GM04504 (cell line): Measurements from ENCODE around the gene GIMAP5.
"Not testable (repeated sequence)": the region's sequence is repeated elsewhere in the genome, so short reads cannot be mapped to it uniquely, and the experiment has no call there.

ENCODE experiments used
- DNase-seq: peaks from one replicate; pipeline ENCODE4 v3.0.0-alpha.2; 2012; ENCODE audit warnings: low read depth

Gene GIMAP5

GRCh38 chr7:150774131-150774530 is 36.9 kb downstream of the GIMAP5 start:
- not testable (repeated sequence) for DNase-seq

- DNase-seq, result no peak
Observed at GRCh38 chr7:150778014-150778737, 41.0 kb downstream of the GIMAP5 start.

- peak; percentile 32 for DNase-seq
Observed at GRCh38 chr7:150778738-150779301, 41.6 kb downstream of the GIMAP5 start.

- DNase-seq, result no peak
Observed at GRCh38 chr7:150780292-150780691, 43.1 kb downstream of the GIMAP5 start.

- no peak for DNase-seq
Observed at GRCh38 chr7:150781103-150781502, 43.9 kb downstream of the GIMAP5 start.

- no peak for DNase-seq
Observed at GRCh38 chr7:150781961-150782360, 44.7 kb downstream of the GIMAP5 start.

GRCh38 chr7:150784120-150784736 is 47.0 kb downstream of the GIMAP5 start:
- DNase-seq, result no peak

- DNase-seq, result no peak
Observed at GRCh38 chr7:150784954-150785353, 47.7 kb downstream of the GIMAP5 start.

- no peak for DNase-seq
Observed at GRCh38 chr7:150787321-150788281, 50.4 kb downstream of the GIMAP5 start.

- DNase-seq, result peak; percentile 39
Observed at GRCh38 chr7:150788474-150789269, 51.5 kb downstream of the GIMAP5 start.

- DNase-seq, result no peak
Observed at GRCh38 chr7:150790416-150791075, 53.3 kb downstream of the GIMAP5 start.

GRCh38 chr7:150791304-150791703 is 54.1 kb downstream of the GIMAP5 start:
- DNase-seq, result no peak

- no peak for DNase-seq
Observed at GRCh38 chr7:150791746-150792452, 54.7 kb downstream of the GIMAP5 start.
